Measurements from ENCODE around the gene GJD2. TPM values are rescaled to one million over a fixed set of nuclear protein-coding genes. Genes with fewer than 3 reads are reported as not detected.

GJD2 gene
- total and polyA plus RNA-seq, 4 experiments from 2014 or later: not detected

GRCh38 chr15:34772312-34772711 lies 17.5 kb upstream of the GJD2 start:
- CTCF ChIA-PET (ENCODE audit: partially characterized antibody): no interaction called here
- no peaks in the 10 kb centered on the region for H3K27me3 ChIP-seq (ENCODE audit: insufficient read depth, low read length)
- H3K9me3 ChIP-seq (ENCODE audit: control insufficient read depth in 1 of 2, low read length in 2 of 2): no peaks in the 10 kb centered on the region
- Mint-ChIP-seq H3K4me1 (no peaks in the 10 kb centered on the region), H3K27ac (no peak overlapping the region), H3K36me3 (no peaks in the 10 kb centered on the region), H3K9me3 (peaks cover 0 to 2% (median 0%) of the 10 kb centered on the region in 8 donors), H3K4me3 (no peak overlapping the region), H3K27me3 (peaks cover 7% of the 10 kb centered on the region in 2 donors)
- no peaks in the 10 kb centered on the region for H3K36me3 ChIP-seq (ENCODE audit: insufficient read depth, low read length)
- no peak for DNase-seq
- intact Hi-C loops (cut with micrococcal nuclease): no loop called here
- no peak overlapping the region for H3K4me3 ChIP-seq (ENCODE audit: low read length in 2 of 2)
- POLR2A ChIA-PET (ENCODE audit: partially characterized antibody): no interaction called here
- no peak overlapping the region for H3K27ac ChIP-seq (ENCODE audit: low read depth, low read length)
- H3K4me1 ChIP-seq (ENCODE audit: insufficient read depth, low read length): no peaks in the 10 kb centered on the region

GRCh38 chr15:34769711-34770110 lies 14.9 kb upstream of the GJD2 start:
- no peak for DNase-seq
- CTCF ChIA-PET (ENCODE audit: partially characterized antibody): no interaction called here
- H3K4me1 ChIP-seq (ENCODE audit: insufficient read depth, low read length): no peaks in the 10 kb centered on the region
- Mint-ChIP-seq H3K4me1 (no peaks in the 10 kb centered on the region), H3K27ac (no peak overlapping the region), H3K4me3 (no peak overlapping the region), H3K27me3 (peaks cover 2 to 7% of the 10 kb centered on the region in 2 donors), H3K9me3 (no peaks in the 10 kb centered on the region), H3K36me3 (no peaks in the 10 kb centered on the region)
- no peaks in the 10 kb centered on the region for H3K9me3 ChIP-seq (ENCODE audit: control insufficient read depth in 1 of 2, low read length in 2 of 2)
- no peaks in the 10 kb centered on the region for H3K27me3 ChIP-seq (ENCODE audit: insufficient read depth, low read length)
- no peak overlapping the region for H3K4me3 ChIP-seq (ENCODE audit: low read length in 2 of 2)
- no peak overlapping the region for H3K27ac ChIP-seq (ENCODE audit: low read depth, low read length)
- POLR2A ChIA-PET (ENCODE audit: partially characterized antibody): no interaction called here
- intact Hi-C loops (cut with micrococcal nuclease): no loop called here
- H3K36me3 ChIP-seq (ENCODE audit: insufficient read depth, low read length): no peaks in the 10 kb centered on the region

- ChIA-PET CTCF (ENCODE audit: partially characterized antibody) (no interaction called here), POLR2A (ENCODE audit: partially characterized antibody) (no interaction called here)
- Histone ChIP-seq H3K4me3 (ENCODE audit: low read length in 2 of 2) (no peak overlapping the region), H3K27me3 (ENCODE audit: insufficient read depth, low read length) (no peaks in the 10 kb centered on the region), H3K9me3 (ENCODE audit: control insufficient read depth in 1 of 2, low read length in 2 of 2) (no peaks in the 10 kb centered on the region), H3K36me3 (ENCODE audit: insufficient read depth, low read length) (no peaks in the 10 kb centered on the region), H3K4me1 (ENCODE audit: insufficient read depth, low read length) (no peaks in the 10 kb centered on the region), H3K27ac (ENCODE audit: low read depth, low read length) (no peak overlapping the region)
- intact Hi-C loops (cut with micrococcal nuclease): no loop called here
- Mint-ChIP-seq H3K36me3 (no peaks in the 10 kb centered on the region), H3K4me3 (no peak overlapping the region), H3K27me3 (peaks cover 5 to 7% of the 10 kb centered on the region in 2 donors), H3K9me3 (no peaks in the 10 kb centered on the region), H3K4me1 (no peaks in the 10 kb centered on the region), H3K27ac (no peak overlapping the region)
- DNase-seq: no peak
Measured at GRCh38 chr15:34768530-34768929, 13.7 kb upstream of the GJD2 start.

GRCh38 chr15:34765741-34766140 lies 10.9 kb upstream of the GJD2 start:
- peaks cover 2 to 7% of the 10 kb centered on the region in 2 donors for H3K27me3 Mint-ChIP-seq
- no peaks in the 10 kb centered on the region for H3K36me3 Mint-ChIP-seq
- intact Hi-C loops (cut with micrococcal nuclease): no loop called here
- no peak overlapping the region for H3K4me3 ChIP-seq (ENCODE audit: low read length in 2 of 2)
- H3K4me1 ChIP-seq (ENCODE audit: insufficient read depth, low read length): no peaks in the 10 kb centered on the region
- no peak overlapping the region for H3K27ac ChIP-seq (ENCODE audit: low read depth, low read length)
- no peaks in the 10 kb centered on the region for H3K9me3 ChIP-seq (ENCODE audit: control insufficient read depth in 1 of 2, low read length in 2 of 2)
- H3K27ac Mint-ChIP-seq: no peak overlapping the region
- ChIA-PET POLR2A (ENCODE audit: partially characterized antibody) (no interaction called here), CTCF (ENCODE audit: partially characterized antibody) (no interaction called here)
- DNase-seq: no peak
- peaks cover 0 to 5% (median 1%) of the 10 kb centered on the region in 4 donors for H3K4me1 Mint-ChIP-seq
- H3K4me3 Mint-ChIP-seq: no peak overlapping the region
- H3K27me3 ChIP-seq (ENCODE audit: insufficient read depth, low read length): no peaks in the 10 kb centered on the region
- no peaks in the 10 kb centered on the region for H3K36me3 ChIP-seq (ENCODE audit: insufficient read depth, low read length)
- no peaks in the 10 kb centered on the region for H3K9me3 Mint-ChIP-seq

- H3K36me3 Mint-ChIP-seq: no peaks in the 10 kb centered on the region
- H3K4me1 Mint-ChIP-seq: peaks cover 0 to 7% (median 1%) of the 10 kb centered on the region in 4 donors
- no peaks in the 10 kb centered on the region for H3K9me3 Mint-ChIP-seq
- no peaks in the 10 kb centered on the region for H3K9me3 ChIP-seq (ENCODE audit: control insufficient read depth in 1 of 2, low read length in 2 of 2)
- H3K4me3 Mint-ChIP-seq: no peak overlapping the region
- CTCF ChIA-PET (ENCODE audit: partially characterized antibody): no interaction called here
- H3K4me3 ChIP-seq (ENCODE audit: low read length in 2 of 2): no peak overlapping the region
- DNase-seq: no peak
- POLR2A ChIA-PET (ENCODE audit: partially characterized antibody): no interaction called here
- no peak overlapping the region for H3K27ac Mint-ChIP-seq
- peaks cover 8 to 34% of the 10 kb centered on the region in 2 donors for H3K27me3 Mint-ChIP-seq
- intact Hi-C loops (cut with micrococcal nuclease): no loop called here
- peaks cover 17% of the 10 kb centered on the region for H3K27me3 ChIP-seq (ENCODE audit: insufficient read depth, low read length)
- H3K4me1 ChIP-seq (ENCODE audit: insufficient read depth, low read length): no peaks in the 10 kb centered on the region
- no peaks in the 10 kb centered on the region for H3K36me3 ChIP-seq (ENCODE audit: insufficient read depth, low read length)
- H3K27ac ChIP-seq (ENCODE audit: low read depth, low read length): no peak overlapping the region
Measured at GRCh38 chr15:34760909-34761308, 6.1 kb upstream of the GJD2 start.

- Histone ChIP-seq H3K27me3 (ENCODE audit: insufficient read depth, low read length) (peaks cover 18% of the 10 kb centered on the region), H3K4me3 (ENCODE audit: low read length in 2 of 2) (no peak overlapping the region), H3K9me3 (ENCODE audit: control insufficient read depth in 1 of 2, low read length in 2 of 2) (no peaks in the 10 kb centered on the region), H3K36me3 (ENCODE audit: insufficient read depth, low read length) (no peaks in the 10 kb centered on the region), H3K27ac (ENCODE audit: low read depth, low read length) (no peak overlapping the region), H3K4me1 (ENCODE audit: insufficient read depth, low read length) (no peaks in the 10 kb centered on the region)
- ChIA-PET CTCF (ENCODE audit: partially characterized antibody) (no interaction called here), POLR2A (ENCODE audit: partially characterized antibody) (no interaction called here)
- no peaks in the 10 kb centered on the region for H3K36me3 Mint-ChIP-seq
- intact Hi-C loops (cut with micrococcal nuclease): no loop called here
- no peak overlapping the region for H3K4me3 Mint-ChIP-seq
- H3K27me3 Mint-ChIP-seq: peaks cover 12 to 41% of the 10 kb centered on the region in 2 donors
- no peak overlapping the region for H3K27ac Mint-ChIP-seq
- peaks cover 0 to 16% (median 3%) of the 10 kb centered on the region in 4 donors for H3K4me1 Mint-ChIP-seq
- H3K9me3 Mint-ChIP-seq: no peaks in the 10 kb centered on the region
- no peak for DNase-seq
Measured at GRCh38 chr15:34759992-34760391, 5.2 kb upstream of the GJD2 start.

- peaks cover 12 to 41% of the 10 kb centered on the region in 2 donors for H3K27me3 Mint-ChIP-seq
- no peak for DNase-seq
- no peaks in the 10 kb centered on the region for H3K36me3 ChIP-seq (ENCODE audit: insufficient read depth, low read length)
- intact Hi-C loops (cut with micrococcal nuclease): no loop called here
- H3K9me3 ChIP-seq (ENCODE audit: control insufficient read depth in 1 of 2, low read length in 2 of 2): no peaks in the 10 kb centered on the region
- no peak overlapping the region for H3K4me3 Mint-ChIP-seq
- H3K4me1 ChIP-seq (ENCODE audit: insufficient read depth, low read length): no peaks in the 10 kb centered on the region
- H3K27me3 ChIP-seq (ENCODE audit: insufficient read depth, low read length): peaks cover 18% of the 10 kb centered on the region
- H3K4me1 Mint-ChIP-seq: peaks cover 0 to 16% (median 3%) of the 10 kb centered on the region in 4 donors
- no peak overlapping the region for H3K27ac ChIP-seq (ENCODE audit: low read depth, low read length)
- no peaks in the 10 kb centered on the region for H3K36me3 Mint-ChIP-seq
- POLR2A ChIA-PET (ENCODE audit: partially characterized antibody): no interaction called here
- H3K9me3 Mint-ChIP-seq: no peaks in the 10 kb centered on the region
- CTCF ChIA-PET (ENCODE audit: partially characterized antibody): no interaction called here
- H3K4me3 ChIP-seq (ENCODE audit: low read length in 2 of 2): no peak overlapping the region
- no peak overlapping the region for H3K27ac Mint-ChIP-seq
Measured at GRCh38 chr15:34759347-34759746, 4.5 kb upstream of the GJD2 start.

GRCh38 chr15:34757262-34757661 lies 2.5 kb upstream of the GJD2 start:
- Histone ChIP-seq H3K9me3 (ENCODE audit: control insufficient read depth in 1 of 2, low read length in 2 of 2) (no peaks in the 10 kb centered on the region), H3K4me1 (ENCODE audit: insufficient read depth, low read length) (no peaks in the 10 kb centered on the region), H3K4me3 (ENCODE audit: low read length in 2 of 2) (no peak overlapping the region), H3K27ac (ENCODE audit: low read depth, low read length) (no peak overlapping the region), H3K36me3 (ENCODE audit: insufficient read depth, low read length) (no peaks in the 10 kb centered on the region), H3K27me3 (ENCODE audit: insufficient read depth, low read length) (peaks cover 18% of the 10 kb centered on the region)
- DNase-seq: no peak
- Mint-ChIP-seq H3K4me3 (peak overlapping the region in 1 of 8 donors; percentile 23), H3K36me3 (no peaks in the 10 kb centered on the region), H3K9me3 (no peaks in the 10 kb centered on the region), H3K4me1 (peaks cover 4 to 19% (median 5%) of the 10 kb centered on the region in 4 donors), H3K27ac (no peak overlapping the region), H3K27me3 (peaks cover 25 to 47% of the 10 kb centered on the region in 2 donors)
- intact Hi-C loops (cut with micrococcal nuclease): no loop called here
- ChIA-PET POLR2A (ENCODE audit: partially characterized antibody) (no interaction called here), CTCF (ENCODE audit: partially characterized antibody) (no interaction called here)
